H7 (cell line): ENCODE measurements around the gene LRRN1. TPM values are rescaled to one million over a fixed set of nuclear protein-coding genes. Genes with fewer than 3 reads are reported as not detected.
A peak's percentile ranks its signal among the peaks of the same experiment; 100 is the strongest.

ENCODE experiments used
- DNase-seq: peaks from one replicate; pipeline ENCODE4 v3.0.0; 2012
- H3K27me3 ChIP-seq: 2 replicates; pipeline ENCODE4 v1.6.0; 2011; ENCODE audit warnings: mild to moderate bottlenecking, low read length; ENCODE audit not compliant: control insufficient read depth, insufficient read depth
- H3K36me3 ChIP-seq: replicated peaks from 2 replicates; pipeline ENCODE4 v1.5.1; 2011; ENCODE audit warnings: low read length; ENCODE audit not compliant: control insufficient read depth, insufficient read depth
- H3K4me3 ChIP-seq: 2 replicates; pipeline ENCODE4 v1.5.1; 2011; ENCODE audit warnings: low read depth, mild to moderate bottlenecking, control low read depth, low read length, moderate library complexity; ENCODE audit not compliant: insufficient read depth
- total RNA-seq: library from RNA; depleted of rRNA; stranded (reverse); fragments of >200 nt; shearing (Covaris generic); gene quantifications from 2 replicates; pipeline ENCODE4 v1.2.3, GENCODE V29; 2014; rRNA removed

Gene LRRN1
- total RNA-seq, result 22.6 and 31.7 TPM in 2 replicates

- Histone ChIP-seq H3K4me3 (peak within 1 kb of the TSS; percentile 87), H3K36me3 (peaks cover 3% of the 10 kb centered on the region), H3K27me3 (peaks cover 5% of the 10 kb centered on the region)
- DNase-seq, result peak; percentile 98
These were observed at the start of gene LRRN1 for GRCh38 chr3:3799173-3800079. Gene LRRN1 (plus strand): TSS chr3:3799431. CDS start chr3:3844642, 45,211 bp downstream.

- DNase-seq, result no peak
- H3K4me3 ChIP-seq, result no peak overlapping the region
- H3K27me3 ChIP-seq, result no peaks in the 10 kb centered on the region
- H3K36me3 ChIP-seq, result no peaks in the 10 kb centered on the region
These were observed 45.8 kb upstream of the LRRN1 start for GRCh38 chr3:3753416-3753815.

- Histone ChIP-seq H3K36me3 (no peaks in the 10 kb centered on the region), H3K27me3 (no peaks in the 10 kb centered on the region), H3K4me3 (no peak overlapping the region)
- no peak for DNase-seq
These were observed 33.6 kb upstream of the LRRN1 start for GRCh38 chr3:3765661-3766060.

GRCh38 chr3:3766140-3766539 is 33.1 kb upstream of the LRRN1 start:
- no peaks in the 10 kb centered on the region for H3K27me3 ChIP-seq
- H3K36me3 ChIP-seq, result no peaks in the 10 kb centered on the region
- no peak overlapping the region for H3K4me3 ChIP-seq
- DNase-seq, result no peak

GRCh38 chr3:3771094-3771493 is 28.1 kb upstream of the LRRN1 start:
- DNase-seq, result no peak
- Histone ChIP-seq H3K36me3 (no peaks in the 10 kb centered on the region), H3K27me3 (no peaks in the 10 kb centered on the region), H3K4me3 (no peak overlapping the region)

- Histone ChIP-seq H3K27me3 (no peaks in the 10 kb centered on the region), H3K4me3 (no peak overlapping the region), H3K36me3 (no peaks in the 10 kb centered on the region)
- DNase-seq, result no peak
These were observed 27.7 kb upstream of the LRRN1 start for GRCh38 chr3:3771567-3771966.

- Histone ChIP-seq H3K4me3 (no peak overlapping the region), H3K36me3 (no peaks in the 10 kb centered on the region), H3K27me3 (no peaks in the 10 kb centered on the region)
- no peak for DNase-seq
These were observed 26.9 kb upstream of the LRRN1 start for GRCh38 chr3:3772338-3772737.

- Histone ChIP-seq H3K4me3 (no peak overlapping the region), H3K36me3 (no peaks in the 10 kb centered on the region), H3K27me3 (no peaks in the 10 kb centered on the region)
- no peak for DNase-seq
These were observed 26.3 kb upstream of the LRRN1 start for GRCh38 chr3:3772920-3773319.

- Histone ChIP-seq H3K27me3 (no peaks in the 10 kb centered on the region), H3K36me3 (no peaks in the 10 kb centered on the region), H3K4me3 (no peak overlapping the region)
- DNase-seq, result no peak
These were observed 22.6 kb upstream of the LRRN1 start for GRCh38 chr3:3776607-3777006.

GRCh38 chr3:3778216-3778615 is 21.0 kb upstream of the LRRN1 start:
- DNase-seq, result no peak
- Histone ChIP-seq H3K36me3 (no peaks in the 10 kb centered on the region), H3K4me3 (no peak overlapping the region), H3K27me3 (no peaks in the 10 kb centered on the region)

GRCh38 chr3:3778641-3779270 is 20.5 kb upstream of the LRRN1 start:
- H3K36me3 ChIP-seq, result no peaks in the 10 kb centered on the region
- DNase-seq, result no peak

GRCh38 chr3:3782457-3782856 is 16.8 kb upstream of the LRRN1 start:
- no peaks in the 10 kb centered on the region for H3K27me3 ChIP-seq
- no peak for DNase-seq
- H3K4me3 ChIP-seq, result no peak overlapping the region
- no peaks in the 10 kb centered on the region for H3K36me3 ChIP-seq

More at GRCh38 chr3:3778641-3779270, 20.5 kb upstream of the LRRN1 start:
- Histone ChIP-seq H3K4me3 (no peak overlapping the region), H3K27me3 (no peaks in the 10 kb centered on the region)

- H3K36me3 ChIP-seq, result no peaks in the 10 kb centered on the region
- DNase-seq, result no peak
- no peak overlapping the region for H3K4me3 ChIP-seq
- H3K27me3 ChIP-seq, result no peaks in the 10 kb centered on the region
These were observed 16.0 kb upstream of the LRRN1 start for GRCh38 chr3:3783210-3783609.

GRCh38 chr3:3783696-3784095 is 15.5 kb upstream of the LRRN1 start:
- Histone ChIP-seq H3K4me3 (no peak overlapping the region), H3K36me3 (no peaks in the 10 kb centered on the region), H3K27me3 (no peaks in the 10 kb centered on the region)
- no peak for DNase-seq

- Histone ChIP-seq H3K4me3 (no peak overlapping the region), H3K36me3 (no peaks in the 10 kb centered on the region), H3K27me3 (peaks cover under 1% of the 10 kb centered on the region; the same call in 1 of the 2 replicates)
- no peak for DNase-seq
These were observed 6.8 kb upstream of the LRRN1 start for GRCh38 chr3:3792391-3792790.
